KMS-11 (cell line): Measurements from ENCODE around the gene GDI2.

Experiments
- H2AFZ ChIP-seq: fragments of 200-600 bp; sonication (generic); 2 replicates; pipeline ENCODE4 v1.6.1; 2016; ENCODE audit warnings: antibody characterized with exemption, mixed run types, low read depth
- H3K27ac ChIP-seq: fragments of 200-600 bp; sonication (generic); 2 replicates; pipeline ENCODE4 v1.6.1; 2016; ENCODE audit warnings: mild to moderate bottlenecking, mixed run types
- H3K27me3 ChIP-seq: fragments of 200-600 bp; sonication (generic); 2 replicates; pipeline ENCODE4 v1.6.1; 2017; ENCODE audit warnings: mild to moderate bottlenecking, low read depth, mixed run types, moderate library complexity; ENCODE audit not compliant: insufficient read depth
- H3K36me3 ChIP-seq: fragments of 200-600 bp; sonication (generic); 2 replicates; pipeline ENCODE4 v1.6.1; 2017; ENCODE audit warnings: mild to moderate bottlenecking, mixed run types; ENCODE audit not compliant: insufficient read depth
- H3K4me1 ChIP-seq: fragments of 200-600 bp; sonication (generic); 2 replicates; pipeline ENCODE4 v1.6.1; 2016; ENCODE audit warnings: mild to moderate bottlenecking, low read depth, mixed run types; ENCODE audit not compliant: poor library complexity, severe bottlenecking
- H3K4me2 ChIP-seq: fragments of 200-600 bp; sonication (generic); 2 replicates; pipeline ENCODE4 v1.7.0; 2016; ENCODE audit warnings: mild to moderate bottlenecking, mixed run types
- H3K4me3 ChIP-seq: fragments of 200-600 bp; sonication (generic); IDR thresholded peaks from 2 replicates; pipeline ENCODE4 v1.6.1; 2017; ENCODE audit warnings: low read depth, low read length, mixed read lengths; ENCODE audit not compliant: insufficient read depth
- H3K79me2 ChIP-seq: fragments of 200-600 bp; sonication (generic); 2 replicates; pipeline ENCODE4 v1.6.1; 2016; ENCODE audit warnings: low read depth, mixed run types; ENCODE audit not compliant: insufficient read depth
- H3K9ac ChIP-seq: fragments of 200-600 bp; sonication (generic); 2 replicates; pipeline ENCODE4 v1.6.1; 2016; ENCODE audit warnings: mild to moderate bottlenecking, mixed run types
- H4K20me1 ChIP-seq: fragments of 200-600 bp; sonication (generic); 2 replicates; pipeline ENCODE4 v1.6.1; 2016; ENCODE audit warnings: mild to moderate bottlenecking, mixed run types; ENCODE audit not compliant: insufficient read depth
- CTCF ChIP-seq: fragments of 200-600 bp; sonication (generic); conservative IDR thresholded peaks from 2 replicates; pipeline ENCODE4 v1.6.1; 2017; ENCODE audit warnings: low read depth, mild to moderate bottlenecking, antibody characterized with exemption, low read length, moderate library complexity, mixed read lengths

GDI2 gene

GRCh38 chr10:5775685-5776084, 37.5 kb downstream of the GDI2 start:
- no peak overlapping the region for H3K4me3 ChIP-seq
- peaks cover 65% of the 10 kb centered on the region for H3K79me2 ChIP-seq
- no peaks in the 10 kb centered on the region for H3K4me1 ChIP-seq
- TF ChIP-seq CTCF, result no peak
- no peak overlapping the region for H3K4me2 ChIP-seq
- H2AFZ ChIP-seq, result no peak overlapping the region
- no peak overlapping the region for H3K9ac ChIP-seq
- peaks cover 25% of the 10 kb centered on the region; the same call in 1 of the 2 replicates for H4K20me1 ChIP-seq
- no peaks in the 10 kb centered on the region for H3K27me3 ChIP-seq
- H3K36me3 ChIP-seq, result 0 out of 2 replicates have a peak, but pooled peaks cover 6% of the 10 kb centered on the region
- H3K27ac ChIP-seq, result no peak overlapping the region

- H3K27me3 ChIP-seq, result no peaks in the 10 kb centered on the region
- TF ChIP-seq CTCF, result no peak
- no peak overlapping the region for H3K4me2 ChIP-seq
- no peak overlapping the region for H2AFZ ChIP-seq
- H3K27ac ChIP-seq, result no peak overlapping the region
- 0 out of 2 replicates have a peak, but pooled peaks cover 6% of the 10 kb centered on the region for H3K36me3 ChIP-seq
- peaks cover 25% of the 10 kb centered on the region; the same call in 1 of the 2 replicates for H4K20me1 ChIP-seq
- no peak overlapping the region for H3K9ac ChIP-seq
- no peaks in the 10 kb centered on the region for H3K4me1 ChIP-seq
- peaks cover 59% of the 10 kb centered on the region for H3K79me2 ChIP-seq
- H3K4me3 ChIP-seq, result no peak overlapping the region
Measured at GRCh38 chr10:5774987-5775620, 38.1 kb downstream of the GDI2 start.

GRCh38 chr10:5766189-5766588, 47.0 kb downstream of the GDI2 start:
- no peak overlapping the region for H3K4me2 ChIP-seq
- no peak overlapping the region for H3K4me3 ChIP-seq
- H3K27me3 ChIP-seq, result no peaks in the 10 kb centered on the region
- no peak for TF ChIP-seq CTCF
- H3K79me2 ChIP-seq, result peaks cover 7% of the 10 kb centered on the region; the same call in 1 of the 2 replicates
- H4K20me1 ChIP-seq, result 0 out of 2 replicates have a peak, but pooled peaks cover 3% of the 10 kb centered on the region
- H3K4me1 ChIP-seq, result no peaks in the 10 kb centered on the region
- no peak overlapping the region for H3K27ac ChIP-seq
- H3K36me3 ChIP-seq, result peaks cover 13% of the 10 kb centered on the region; the same call in 1 of the 2 replicates
- H3K9ac ChIP-seq, result no peak overlapping the region
- H2AFZ ChIP-seq, result no peak overlapping the region

- no peak overlapping the region for H3K27ac ChIP-seq
- no peak overlapping the region for H3K9ac ChIP-seq
- peaks cover 13% of the 10 kb centered on the region; the same call in 1 of the 2 replicates for H3K36me3 ChIP-seq
- no peaks in the 10 kb centered on the region for H3K27me3 ChIP-seq
- H3K4me1 ChIP-seq, result no peaks in the 10 kb centered on the region
- peaks cover 3% of the 10 kb centered on the region; the same call in 1 of the 2 replicates for H3K79me2 ChIP-seq
- H3K4me3 ChIP-seq, result no peak overlapping the region
- no peak for TF ChIP-seq CTCF
- 0 out of 2 replicates have a peak, but pooled peaks cover 3% of the 10 kb centered on the region for H4K20me1 ChIP-seq
- H3K4me2 ChIP-seq, result no peak overlapping the region
- no peak overlapping the region for H2AFZ ChIP-seq
Measured at GRCh38 chr10:5765617-5766016, 47.6 kb downstream of the GDI2 start.
